ENCODE measurements around the gene OR51V1. TPM values are rescaled to one million over a fixed set of nuclear protein-coding genes. Genes with fewer than 3 reads are reported as not detected.

Gene OR51V1
- total RNA-seq, 1 experiment from 2014 or later = not detected

- Mint-ChIP-seq H3K27me3 (ENCODE audit: unreplicated experiment) (no peaks in the 10 kb centered on the region), H3K4me1 (ENCODE audit: low read depth, unreplicated experiment) (no peaks in the 10 kb centered on the region), H3K36me3 (ENCODE audit: insufficient read depth, unreplicated experiment) (no peaks in the 10 kb centered on the region), H3K4me3 (ENCODE audit: low read depth, unreplicated experiment) (no peak overlapping the region), H3K27ac (ENCODE audit: unreplicated experiment) (no peak overlapping the region), H3K9me3 (ENCODE audit: low read depth, unreplicated experiment) (no peaks in the 10 kb centered on the region)
- TF ChIP-seq CTCF (IDR thresholded peaks at IDR 0.05; ENCODE audit: unreplicated experiment) = no peak
- CTCF ChIA-PET = no interaction called here
- no TSS peak for BruUV-seq (replicated peaks)
- intact Hi-C loops (cut with micrococcal nuclease; ENCODE audit: unreplicated experiment) = no loop called here
- DNase-seq = no peak
Observed at GRCh38 chr11:5238486-5238885, 38.0 kb upstream of the OR51V1 start.

GRCh38 chr11:5237420-5237819 is 36.9 kb upstream of the OR51V1 start:
- DNase-seq = no peak
- no TSS peak for BruUV-seq (replicated peaks)
- Mint-ChIP-seq H3K27ac (ENCODE audit: unreplicated experiment) (no peak overlapping the region), H3K9me3 (ENCODE audit: low read depth, unreplicated experiment) (no peaks in the 10 kb centered on the region), H3K4me3 (ENCODE audit: low read depth, unreplicated experiment) (no peak overlapping the region), H3K36me3 (ENCODE audit: insufficient read depth, unreplicated experiment) (no peaks in the 10 kb centered on the region), H3K27me3 (ENCODE audit: unreplicated experiment) (no peaks in the 10 kb centered on the region), H3K4me1 (ENCODE audit: low read depth, unreplicated experiment) (no peaks in the 10 kb centered on the region)
- CTCF ChIA-PET = no interaction called here
- intact Hi-C loops (cut with micrococcal nuclease; ENCODE audit: unreplicated experiment) = no loop called here
- TF ChIP-seq CTCF (IDR thresholded peaks at IDR 0.05; ENCODE audit: unreplicated experiment) = no peak

GRCh38 chr11:5235364-5236095 is 35.0 kb upstream of the OR51V1 start:
- no peak for TF ChIP-seq CTCF (IDR thresholded peaks at IDR 0.05; ENCODE audit: unreplicated experiment)
- no TSS peak for BruUV-seq (replicated peaks)
- no peak for DNase-seq
- no peaks in the 10 kb centered on the region for H3K9me3 Mint-ChIP-seq (ENCODE audit: low read depth, unreplicated experiment)
- no peak overlapping the region for H3K4me3 Mint-ChIP-seq (ENCODE audit: low read depth, unreplicated experiment)
- H3K4me1 Mint-ChIP-seq (ENCODE audit: low read depth, unreplicated experiment) = no peaks in the 10 kb centered on the region
- CTCF ChIA-PET = no interaction called here
- H3K36me3 Mint-ChIP-seq (ENCODE audit: insufficient read depth, unreplicated experiment) = no peaks in the 10 kb centered on the region
- intact Hi-C loops (cut with micrococcal nuclease; ENCODE audit: unreplicated experiment) = no loop called here
- H3K27ac Mint-ChIP-seq (ENCODE audit: unreplicated experiment) = no peak overlapping the region
- H3K27me3 Mint-ChIP-seq (ENCODE audit: unreplicated experiment) = no peaks in the 10 kb centered on the region

- BruUV-seq (replicated peaks) = no TSS peak
- DNase-seq = no peak
- Mint-ChIP-seq H3K4me1 (ENCODE audit: low read depth, unreplicated experiment) (no peaks in the 10 kb centered on the region), H3K27me3 (ENCODE audit: unreplicated experiment) (no peaks in the 10 kb centered on the region), H3K27ac (ENCODE audit: unreplicated experiment) (no peak within 1 kb of the TSS), H3K4me3 (ENCODE audit: low read depth, unreplicated experiment) (no peak within 1 kb of the TSS), H3K36me3 (ENCODE audit: insufficient read depth, unreplicated experiment) (no peaks in the 10 kb centered on the region), H3K9me3 (ENCODE audit: low read depth, unreplicated experiment) (no peaks in the 10 kb centered on the region)
- CTCF ChIA-PET = no interaction called here
- intact Hi-C loops (cut with micrococcal nuclease; ENCODE audit: unreplicated experiment) = no loop called here
- TF ChIP-seq CTCF (IDR thresholded peaks at IDR 0.05; ENCODE audit: unreplicated experiment) = no peak
Observed at GRCh38 chr11:5234381-5234834, 33.9 kb upstream of the OR51V1 start, which contains the start of gene HBD. Gene HBD (minus strand): TSS chr11:5234483. CDS start chr11:5234433, 50 bp downstream.
